GM06990 (cell line): ENCODE measurements around the gene SERPINB1.

Source experiments
- DNase-seq: peaks from one replicate; pipeline ENCODE4 v3.0.0-alpha.2; 2011; ENCODE audit not compliant: insufficient read length; ENCODE audit errors: extremely low read depth
- H3K27me3 ChIP-seq: replicated peaks from 2 replicates; pipeline ENCODE4 v1.6.0; 2011; ENCODE audit warnings: low read length; ENCODE audit not compliant: control insufficient read depth, insufficient read depth
- H3K36me3 ChIP-seq: 2 replicates; pipeline ENCODE4 v1.5.1; 2011; ENCODE audit warnings: low read length; ENCODE audit not compliant: control insufficient read depth, insufficient read depth
- H3K4me3 ChIP-seq: replicated peaks from 2 replicates; pipeline ENCODE4 v1.5.1; 2011; ENCODE audit warnings: low read depth, mild to moderate bottlenecking, control low read depth, low read length
- TF ChIP-seq, protein P1 (sequence below): IDR thresholded peaks from 2 replicates; pipeline ENCODE4 v1.5.1; 2011; ENCODE audit warnings: low read length, control low read depth, mild to moderate bottlenecking, inconsistent platforms; ENCODE audit not compliant: insufficient read depth, poor library complexity, severe bottlenecking

The SERPINB1 gene

DNA sequence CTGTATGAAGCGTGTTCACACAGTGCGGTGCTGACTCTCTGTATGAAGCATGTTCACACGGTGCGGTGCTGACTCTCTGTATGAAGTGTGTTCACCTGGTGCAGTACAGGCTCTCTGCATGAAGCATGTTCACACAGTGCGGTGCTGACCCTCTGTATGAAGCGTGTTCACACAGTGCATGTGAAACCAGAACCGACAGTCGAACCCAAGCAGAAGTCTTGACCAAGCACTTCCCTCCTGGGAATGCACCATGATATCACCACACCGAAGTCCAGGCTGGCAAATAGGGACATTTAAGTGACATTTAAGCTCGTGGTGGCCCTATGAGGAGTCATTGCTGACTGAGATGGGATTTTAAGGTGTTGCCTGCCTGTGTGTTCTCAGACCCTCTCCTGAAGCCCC, 11.3 kb upstream of the SERPINB1 start:
- H3K4me3 ChIP-seq = no peak overlapping the region
- no peaks in the 10 kb centered on the region for H3K27me3 ChIP-seq
- H3K36me3 ChIP-seq = no peaks in the 10 kb centered on the region
- no peak for DNase-seq
- TF ChIP-seq, protein P1, sequence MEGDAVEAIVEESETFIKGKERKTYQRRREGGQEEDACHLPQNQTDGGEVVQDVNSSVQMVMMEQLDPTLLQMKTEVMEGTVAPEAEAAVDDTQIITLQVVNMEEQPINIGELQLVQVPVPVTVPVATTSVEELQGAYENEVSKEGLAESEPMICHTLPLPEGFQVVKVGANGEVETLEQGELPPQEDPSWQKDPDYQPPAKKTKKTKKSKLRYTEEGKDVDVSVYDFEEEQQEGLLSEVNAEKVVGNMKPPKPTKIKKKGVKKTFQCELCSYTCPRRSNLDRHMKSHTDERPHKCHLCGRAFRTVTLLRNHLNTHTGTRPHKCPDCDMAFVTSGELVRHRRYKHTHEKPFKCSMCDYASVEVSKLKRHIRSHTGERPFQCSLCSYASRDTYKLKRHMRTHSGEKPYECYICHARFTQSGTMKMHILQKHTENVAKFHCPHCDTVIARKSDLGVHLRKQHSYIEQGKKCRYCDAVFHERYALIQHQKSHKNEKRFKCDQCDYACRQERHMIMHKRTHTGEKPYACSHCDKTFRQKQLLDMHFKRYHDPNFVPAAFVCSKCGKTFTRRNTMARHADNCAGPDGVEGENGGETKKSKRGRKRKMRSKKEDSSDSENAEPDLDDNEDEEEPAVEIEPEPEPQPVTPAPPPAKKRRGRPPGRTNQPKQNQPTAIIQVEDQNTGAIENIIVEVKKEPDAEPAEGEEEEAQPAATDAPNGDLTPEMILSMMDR = no peak

DNA sequence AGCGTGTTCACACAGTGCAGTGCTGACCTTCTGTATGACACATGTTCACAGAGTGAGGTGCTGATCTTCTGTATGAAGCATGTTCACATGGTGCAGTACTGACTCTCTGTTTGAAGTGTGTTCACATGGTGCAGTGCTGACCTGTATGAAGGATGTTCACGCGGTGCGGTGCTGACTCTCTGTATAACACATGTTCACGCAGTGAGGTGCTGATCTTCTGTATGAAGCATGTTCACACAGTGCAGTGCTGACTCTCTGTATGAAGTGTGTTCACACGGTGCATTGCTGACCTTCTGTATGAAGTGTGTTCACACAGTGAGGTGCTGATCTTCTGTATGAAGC, 10.8 kb upstream of the SERPINB1 start:
- Histone ChIP-seq H3K36me3 (no peaks in the 10 kb centered on the region), H3K4me3 (no peak overlapping the region), H3K27me3 (no peaks in the 10 kb centered on the region)
- no peak for DNase-seq
- TF ChIP-seq, protein P1 = no peak

DNA sequence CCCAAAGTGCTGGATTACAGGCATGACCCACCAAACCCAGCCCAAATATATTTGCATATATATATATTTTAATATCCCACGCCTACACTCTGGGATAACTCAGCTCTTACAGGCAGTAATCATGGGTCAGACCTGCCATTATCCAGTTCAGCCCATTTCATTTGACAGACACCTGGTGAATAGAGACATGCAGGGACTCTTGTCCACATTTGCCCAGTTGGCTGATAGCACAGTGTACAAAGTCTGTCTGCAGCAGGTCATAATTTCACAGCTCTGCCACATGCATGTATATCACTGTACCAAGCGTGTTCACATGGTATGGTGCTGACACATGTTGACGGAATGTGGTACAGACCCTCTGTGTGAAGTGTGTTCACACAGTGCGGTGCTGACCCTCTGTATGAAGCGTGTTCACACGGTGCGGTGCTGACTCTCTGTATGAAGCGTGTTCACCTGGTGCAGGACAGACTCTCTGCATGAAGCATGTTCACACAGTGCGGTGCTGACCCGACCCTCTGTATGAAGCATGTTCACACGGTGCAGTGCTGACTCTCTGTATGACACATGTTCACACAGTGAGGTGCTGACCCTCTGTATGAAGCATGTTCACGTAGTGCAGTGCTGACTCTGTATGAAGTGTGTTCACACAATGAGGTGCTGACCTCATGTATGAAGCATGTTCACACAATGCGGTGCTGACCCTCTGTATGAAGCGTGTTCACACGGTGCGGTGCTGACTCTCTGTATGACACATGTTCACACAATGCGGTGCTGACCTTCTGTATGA, 10.3 kb upstream of the SERPINB1 start:
- no peak for DNase-seq
- no peaks in the 10 kb centered on the region for H3K27me3 ChIP-seq
- no peak overlapping the region for H3K4me3 ChIP-seq
- TF ChIP-seq, protein P1 = no peak
- no peaks in the 10 kb centered on the region for H3K36me3 ChIP-seq

DNA sequence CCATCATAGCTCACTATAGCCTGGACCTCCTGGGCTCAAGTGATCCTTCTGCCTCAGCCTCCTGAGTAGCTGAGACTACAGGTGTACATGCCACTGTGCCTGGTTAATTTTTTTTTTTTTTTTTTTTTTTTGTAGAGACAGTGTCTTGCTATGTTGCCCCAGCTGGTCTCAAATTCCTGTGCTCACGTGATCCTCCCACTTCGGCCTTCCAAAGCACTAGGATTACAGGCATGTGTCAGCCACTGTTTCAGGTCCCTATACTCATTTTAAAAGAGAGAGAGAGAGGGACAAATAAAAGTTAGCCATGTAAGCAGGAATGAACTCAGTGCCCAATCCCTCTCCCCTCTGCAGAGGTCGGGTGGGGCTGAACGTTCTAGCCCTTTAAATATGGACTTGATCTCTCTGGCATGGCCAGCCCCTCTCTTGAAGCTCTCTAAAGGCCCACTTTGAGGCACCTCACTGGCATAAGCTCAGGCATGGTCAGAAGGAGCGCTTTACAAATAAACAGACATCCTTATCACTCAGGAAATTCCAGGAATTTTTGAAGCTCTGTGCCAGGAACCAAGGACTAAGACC, 9.0 kb upstream of the SERPINB1 start:
- no peak for DNase-seq
- H3K4me3 ChIP-seq = no peak overlapping the region
- no peaks in the 10 kb centered on the region for H3K27me3 ChIP-seq
- TF ChIP-seq, protein P1 = no peak
- no peaks in the 10 kb centered on the region for H3K36me3 ChIP-seq

DNA sequence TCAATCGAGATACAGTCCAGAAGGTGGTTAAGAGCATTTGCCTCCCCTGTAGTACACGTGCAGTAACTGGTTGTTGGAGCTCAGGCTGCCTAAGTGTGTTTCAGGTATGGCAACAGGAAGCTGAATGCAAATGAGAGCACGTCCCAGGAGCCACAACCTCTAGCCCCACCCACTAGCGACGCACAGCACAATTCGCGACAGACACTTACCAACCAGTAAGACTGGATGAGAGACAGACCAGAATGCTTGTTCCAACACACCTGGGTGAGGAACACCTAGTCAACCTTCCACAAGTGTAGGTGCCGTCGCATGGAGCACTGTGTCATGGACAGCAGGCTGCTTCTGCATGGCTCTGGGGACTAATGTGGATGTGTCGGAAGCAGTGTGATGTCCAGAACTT, 7.2 kb upstream of the SERPINB1 start:
- Histone ChIP-seq H3K27me3 (no peaks in the 10 kb centered on the region), H3K36me3 (no peaks in the 10 kb centered on the region), H3K4me3 (peak overlapping the region; percentile 12)
- no peak for DNase-seq
- TF ChIP-seq, protein P1 = no peak
